Parathyroid adenoma (tissue), 2 donors: ENCODE data around the gene CHST8.

ENCODE experiments used
- H2AFZ ChIP-seq: fragments of 300-600 bp; sonication (generic); one replicate; pipeline ENCODE4 v1.7.0; 2017; ENCODE audit warnings: antibody characterized with exemption, mild to moderate bottlenecking
- H3K27ac ChIP-seq: fragments of 300-600 bp; sonication (generic); one replicate; pipeline ENCODE4 v1.7.0; 2017
- H3K27me3 ChIP-seq: fragments of 300-600 bp; sonication (generic); one replicate; pipeline ENCODE4 v1.7.0; 2017; ENCODE audit warnings: low read length; ENCODE audit not compliant: control insufficient read depth, insufficient read depth
- H3K36me3 ChIP-seq: fragments of 300-600 bp; sonication (generic); one replicate; pipeline ENCODE4 v1.7.0; 2017; ENCODE audit warnings: low read length; ENCODE audit not compliant: control insufficient read depth, insufficient read depth
- H3K4me1 ChIP-seq: fragments of 300-600 bp; sonication (generic); one replicate; pipeline ENCODE4 v1.7.0; 2017; ENCODE audit warnings: control low read depth
- H3K4me2 ChIP-seq: fragments of 300-600 bp; sonication (generic); one replicate; pipeline ENCODE4 v1.7.0; 2017; ENCODE audit warnings: low read length
- H3K4me3 ChIP-seq: fragments of 300-600 bp; sonication (generic); one replicate; pipeline ENCODE4 v1.7.0; 2017; ENCODE audit warnings: low read depth, low read length
- H3K79me2 ChIP-seq: fragments of 300-600 bp; sonication (generic); one replicate; pipeline ENCODE4 v1.7.0; 2017; ENCODE audit warnings: control low read depth
- H3K9ac ChIP-seq: fragments of 300-600 bp; sonication (generic); one replicate; pipeline ENCODE4 v1.7.0; 2017; ENCODE audit warnings: mild to moderate bottlenecking
- H3K9me3 ChIP-seq: fragments of 300-600 bp; sonication (generic); one replicate; pipeline ENCODE4 v1.7.0; 2017; ENCODE audit warnings: low read length; ENCODE audit not compliant: control insufficient read depth
- CTCF ChIP-seq: fragments of 300-600 bp; sonication (generic); IDR thresholded peaks from one replicate; pipeline ENCODE4 v1.7.0; 2017; ENCODE audit warnings: antibody characterized with exemption, mild to moderate bottlenecking
- donor health status: primary hyperparathyroidism.

Gene CHST8

GRCh38 chr19:33773704-33774624 lies 152.2 kb downstream of the CHST8 start:
- Histone ChIP-seq H2AFZ (no peak overlapping the region), H3K4me1 (no peaks in the 10 kb centered on the region), H3K4me2 (no peak overlapping the region), H3K36me3 (no peaks in the 10 kb centered on the region), H3K79me2 (no peaks in the 10 kb centered on the region), H3K4me3 (no peak overlapping the region), H3K27me3 (no peaks in the 10 kb centered on the region), H3K27ac (no peak overlapping the region), H3K9ac (no peak overlapping the region), H3K9me3 (no peaks in the 10 kb centered on the region)
- no peak for TF ChIP-seq CTCF

GRCh38 chr19:33774751-33775150 lies 153.0 kb downstream of the CHST8 start:
- no peak overlapping the region for H3K4me2 ChIP-seq

GRCh38 chr19:33775731-33776487 lies 154.2 kb downstream of the CHST8 start:
- no peak for TF ChIP-seq CTCF
- H3K27me3 ChIP-seq = no peaks in the 10 kb centered on the region
- no peaks in the 10 kb centered on the region for H3K79me2 ChIP-seq

More at GRCh38 chr19:33774751-33775150, 153.0 kb downstream of the CHST8 start:
- no peaks in the 10 kb centered on the region for H3K4me1 ChIP-seq
- TF ChIP-seq CTCF = no peak
- H2AFZ ChIP-seq = no peak overlapping the region
- no peak overlapping the region for H3K27ac ChIP-seq
- H3K79me2 ChIP-seq = no peaks in the 10 kb centered on the region
- no peaks in the 10 kb centered on the region for H3K9me3 ChIP-seq
- H3K27me3 ChIP-seq = no peaks in the 10 kb centered on the region
- no peaks in the 10 kb centered on the region for H3K36me3 ChIP-seq
- no peak overlapping the region for H3K9ac ChIP-seq
- no peak overlapping the region for H3K4me3 ChIP-seq

GRCh38 chr19:33777351-33777750 lies 155.6 kb downstream of the CHST8 start:
- H3K4me1 ChIP-seq = no peaks in the 10 kb centered on the region
- no peak overlapping the region for H3K4me2 ChIP-seq
- no peaks in the 10 kb centered on the region for H3K79me2 ChIP-seq
- H3K9me3 ChIP-seq = no peaks in the 10 kb centered on the region
- H3K9ac ChIP-seq = no peak overlapping the region
- H3K4me3 ChIP-seq = no peak overlapping the region
- no peaks in the 10 kb centered on the region for H3K27me3 ChIP-seq
- H3K27ac ChIP-seq = no peak overlapping the region
- no peak for TF ChIP-seq CTCF
- no peak overlapping the region for H2AFZ ChIP-seq
- no peaks in the 10 kb centered on the region for H3K36me3 ChIP-seq

More at GRCh38 chr19:33775731-33776487, 154.2 kb downstream of the CHST8 start:
- no peaks in the 10 kb centered on the region for H3K9me3 ChIP-seq
- H3K4me1 ChIP-seq = no peaks in the 10 kb centered on the region
- no peak overlapping the region for H3K27ac ChIP-seq
- H3K9ac ChIP-seq = no peak overlapping the region
- no peak overlapping the region for H3K4me3 ChIP-seq
- no peak overlapping the region for H2AFZ ChIP-seq
- H3K36me3 ChIP-seq = no peaks in the 10 kb centered on the region
- H3K4me2 ChIP-seq = no peak overlapping the region
